ENCODE measurements around the gene NUF2.

- TF ChIP-seq EZH2 (IDR thresholded peaks at IDR 0.05; ENCODE audit: insufficient read depth, poor library complexity, severe bottlenecking), result no peak
- TF ChIP-seq EZH2phosphoT487 (IDR thresholded peaks at IDR 0.05; ENCODE audit: insufficient read depth, low read depth), result no peak
Measured at GRCh38 chr1:163331116-163331515, 9.4 kb downstream of the NUF2 start.
